Measurements from ENCODE around the gene CAMTA1. TPM values are rescaled to one million over a fixed set of nuclear protein-coding genes. Genes with fewer than 3 reads are reported as not detected.

The CAMTA1 gene
- total and polyA plus RNA-seq, 9 of the 15 experiments (the other 6 are each of a cell fraction or from before 2014, with no cell fraction given), result 43.9 to 161 (median 65.9) TPM

GRCh38 chr1:7670334-7671145, 885.3 kb downstream of the CAMTA1 start:
- no peak overlapping the region for H2AFZ ChIP-seq (ENCODE audit: low read depth, low read length)
- no peaks in the 10 kb centered on the region for H3K9me1 ChIP-seq (ENCODE audit: control insufficient read depth, insufficient read depth, low read length)
- ATAC-seq (no peak), DNase-seq (ENCODE audit: extremely low read depth in 1 of 4, low spot score in 3 of 4) (no peak), FAIRE-seq (no peak)
- TF ChIP-seq, protein P1, sequence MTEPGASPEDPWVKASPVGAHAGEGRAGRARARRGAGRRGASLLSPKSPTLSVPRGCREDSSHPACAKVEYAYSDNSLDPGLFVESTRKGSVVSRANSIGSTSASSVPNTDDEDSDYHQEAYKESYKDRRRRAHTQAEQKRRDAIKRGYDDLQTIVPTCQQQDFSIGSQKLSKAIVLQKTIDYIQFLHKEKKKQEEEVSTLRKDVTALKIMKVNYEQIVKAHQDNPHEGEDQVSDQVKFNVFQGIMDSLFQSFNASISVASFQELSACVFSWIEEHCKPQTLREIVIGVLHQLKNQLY (CRISPR knock-in tag; conservative IDR thresholded peaks at IDR 0.05), result no peak
- TF ChIP-seq NFIC (IDR thresholded peaks at IDR 0.05), result peak; percentile 52; the same call in 1 of the 2 replicates
- POLR2A ChIA-PET, result interaction anchor here (1.0 kb wide), 1 partner anchor 85 kb away, joined by 4 read pairs; no protein-coding TSS in a partner anchor
- H3K36me3 ChIP-seq (ENCODE audit: control insufficient read depth, insufficient read depth, low read length), result no peaks in the 10 kb centered on the region
- H3K27ac ChIP-seq (ENCODE audit: extremely low read depth, low read depth, low read length), result no peak overlapping the region
- no peak overlapping the region; a peak in 1 of 4 replicates for H3K9ac ChIP-seq (ENCODE audit: insufficient read depth in 1 of 2, low read depth in 2 of 2, low read length in 2 of 2)
- no peak overlapping the region for H3K4me2 ChIP-seq (ENCODE audit: insufficient read depth, low read length)
- intact Hi-C loops (cut with micrococcal nuclease) (no loop called here), in situ Hi-C loops (cut with MboI) (loop anchor here (5.0 to 25.0 kb wide), 2 partner anchors 82 to 642 kb away; partner anchors contain the start of gene SLC45A1)
- peaks cover 12 to 45% of the 10 kb centered on the region in 2 experiments; a peak in 4 of 5 replicates for H3K27me3 ChIP-seq (ENCODE audit: control insufficient read depth in 2 of 2, insufficient read depth in 2 of 2, low read length in 2 of 2)
- peaks cover 0 to 13% of the 10 kb centered on the region in 2 experiments; a peak in 1 of 5 replicates for H3K4me1 ChIP-seq (replicated peaks in 1 of 2; ENCODE audit: control insufficient read depth in 2 of 2, insufficient read depth in 2 of 2, low read length in 2 of 2)
- no TSS peak for BruUV-seq (replicated peaks)
- no peak overlapping the region for H3K4me3 ChIP-seq
- H3K79me2 ChIP-seq (ENCODE audit: control insufficient read depth, insufficient read depth, low read length), result no peaks in the 10 kb centered on the region
- peaks cover 17% of the 10 kb centered on the region for H4K20me1 ChIP-seq (replicated peaks; ENCODE audit: control insufficient read depth, insufficient read depth, low read length)
- 2% methylated on average over 15 of the region's 15 CpGs for WGBS (ENCODE audit: insufficient coverage, low coverage, missing lambda C conversion rate)
- H3K9me3 ChIP-seq (replicated peaks; ENCODE audit: control insufficient read depth, insufficient read depth, low read depth, low read length), result no peaks in the 10 kb centered on the region
- CTCF ChIA-PET (ENCODE audit: low intra/inter-chr PET ratio), result interaction anchor here (0.6 to 5.0 kb wide), 4 partner anchors 76 to 662 kb away, joined by 4 to 58 read pairs (median 24); no protein-coding TSS in a partner anchor
